ENCODE data around the gene TTN.

TTN gene

DNA sequence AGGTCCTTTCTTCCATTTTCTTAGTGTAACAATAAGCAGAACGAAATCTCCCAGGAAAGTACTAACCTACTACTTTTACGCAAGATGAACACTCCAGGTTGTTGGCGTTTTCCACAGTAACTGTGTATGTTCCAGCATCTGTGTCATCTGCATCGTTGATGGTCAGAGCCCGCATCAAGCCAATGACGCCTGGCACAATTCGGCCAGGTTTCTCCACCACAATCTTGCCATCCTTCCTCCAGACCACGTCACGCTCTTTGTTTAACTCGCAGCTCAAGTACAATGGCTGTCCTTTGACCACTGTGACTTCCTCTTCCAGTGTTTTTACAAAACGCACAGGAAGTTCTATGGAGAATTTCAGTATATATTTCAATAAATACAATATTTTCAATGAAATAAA lies 171.3 kb downstream of the TTN start:
- DNase-seq = no peak

DNA sequence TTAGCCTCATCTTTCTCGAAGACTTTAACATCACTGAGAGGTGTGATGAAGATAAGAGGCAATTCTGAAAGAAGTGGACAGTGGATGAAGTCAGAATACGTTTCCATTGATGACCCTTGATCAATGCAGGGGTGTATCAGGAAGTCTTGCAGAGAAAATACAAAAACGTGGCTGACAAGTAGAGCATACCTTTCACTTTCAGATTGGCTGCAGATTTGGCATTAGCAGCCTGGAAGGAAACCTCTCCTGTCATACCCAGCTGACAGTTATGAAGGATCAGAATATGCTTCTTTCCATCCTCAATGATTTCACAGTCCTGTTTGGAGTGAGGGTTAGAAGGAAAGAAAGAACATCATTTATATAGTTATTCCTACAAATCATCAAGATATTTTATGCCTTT lies 174.5 kb downstream of the TTN start:
- DNase-seq = no peak

DNA sequence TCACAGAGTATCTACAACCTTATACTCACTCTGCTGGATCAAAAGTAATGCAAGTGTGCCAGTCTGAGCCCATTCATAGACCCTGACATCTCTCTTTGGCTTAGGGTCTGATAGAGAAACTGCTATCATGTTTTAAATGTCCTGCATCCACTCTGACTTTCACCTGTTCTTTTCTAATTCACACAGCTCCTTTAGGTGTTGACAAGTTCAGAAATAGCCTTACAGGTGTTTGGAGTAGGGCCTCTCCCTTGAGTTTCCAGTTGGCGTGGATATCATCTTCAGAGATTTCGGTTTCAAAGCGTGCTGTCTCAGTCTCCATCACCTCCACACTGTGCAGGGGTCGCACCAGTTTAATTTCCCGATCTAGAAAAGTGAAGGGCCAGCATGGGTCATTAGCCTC lies 176.6 kb downstream of the TTN start:
- DNase-seq = no peak

DNA sequence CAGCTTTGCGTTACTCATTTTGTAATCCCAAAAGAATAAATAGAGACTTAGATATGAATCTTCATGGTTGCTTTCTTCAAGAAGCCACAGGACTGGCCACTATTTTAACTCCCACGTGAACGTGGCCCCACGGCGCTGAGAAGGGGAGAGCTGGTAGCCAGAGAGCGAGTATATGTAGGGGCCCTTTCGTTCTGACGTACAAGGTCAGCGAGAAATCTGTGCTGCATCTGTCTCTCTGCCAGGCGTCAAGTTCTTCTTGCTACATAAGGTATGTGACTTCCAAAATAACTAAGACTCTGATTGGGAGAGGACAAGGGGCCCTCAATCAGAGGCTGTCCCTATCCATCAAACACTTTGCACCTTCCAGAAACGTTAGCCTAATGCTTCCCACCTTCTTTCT lies 177.8 kb downstream of the TTN start:
- DNase-seq = no peak

DNA sequence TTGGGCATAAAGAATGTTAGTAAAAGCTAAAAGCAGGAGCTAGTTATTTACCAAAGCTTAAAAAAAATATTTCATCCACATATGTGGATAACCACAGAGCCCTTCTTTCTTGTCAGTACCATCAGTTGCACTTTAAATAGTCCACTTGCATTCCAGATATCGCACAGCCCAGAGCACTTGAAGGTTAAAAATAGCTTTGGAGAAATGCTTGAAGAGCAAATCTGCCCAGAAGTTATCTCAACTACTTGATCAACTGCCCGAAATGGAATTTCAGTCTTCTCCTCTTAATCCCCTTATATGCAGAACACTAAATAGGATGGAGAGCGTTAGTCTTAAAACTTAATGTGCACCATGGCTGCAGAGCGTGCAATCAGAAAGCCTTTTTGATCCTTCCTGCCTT lies 178.6 kb downstream of the TTN start:
- DNase-seq = no peak

DNA sequence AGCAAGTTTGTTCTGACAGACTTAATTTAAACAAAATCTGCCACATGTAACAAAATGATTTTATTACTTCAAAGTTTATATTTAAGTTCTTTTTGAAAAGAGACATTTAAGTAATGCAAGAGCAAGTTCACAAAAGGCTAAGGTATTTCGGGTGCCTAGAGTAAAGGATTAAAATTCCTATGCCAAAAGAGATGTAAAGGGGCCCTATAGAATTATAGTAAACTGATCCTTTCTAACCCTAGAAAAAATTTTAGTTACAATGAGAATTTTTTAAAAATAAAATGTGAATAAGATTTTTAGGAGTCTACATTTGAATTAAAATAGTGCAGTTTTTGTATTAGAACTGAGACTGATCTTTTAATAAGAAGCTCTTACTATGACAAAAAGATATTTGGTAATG lies 179.8 kb downstream of the TTN start:
- DNase-seq = no peak

DNA sequence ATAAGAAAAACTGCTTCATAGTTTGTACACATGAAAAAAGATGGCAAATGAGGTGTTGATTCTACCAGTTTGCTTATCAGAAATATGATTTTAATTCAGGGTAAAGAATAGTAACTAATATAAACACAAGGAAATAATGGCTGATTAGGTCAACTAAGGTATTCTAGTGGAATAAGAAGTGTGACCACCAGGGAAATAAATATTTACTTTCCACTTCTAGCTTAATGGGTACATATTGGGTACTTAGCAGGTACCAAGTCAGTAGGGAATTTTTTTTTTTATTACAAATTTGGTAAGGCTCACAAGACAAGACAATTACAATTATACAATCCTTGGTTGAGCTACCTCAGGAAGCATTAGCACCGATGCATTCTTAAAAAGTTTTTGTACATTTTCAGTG lies 191.3 kb downstream of the TTN start:
- DNase-seq = no peak

DNA sequence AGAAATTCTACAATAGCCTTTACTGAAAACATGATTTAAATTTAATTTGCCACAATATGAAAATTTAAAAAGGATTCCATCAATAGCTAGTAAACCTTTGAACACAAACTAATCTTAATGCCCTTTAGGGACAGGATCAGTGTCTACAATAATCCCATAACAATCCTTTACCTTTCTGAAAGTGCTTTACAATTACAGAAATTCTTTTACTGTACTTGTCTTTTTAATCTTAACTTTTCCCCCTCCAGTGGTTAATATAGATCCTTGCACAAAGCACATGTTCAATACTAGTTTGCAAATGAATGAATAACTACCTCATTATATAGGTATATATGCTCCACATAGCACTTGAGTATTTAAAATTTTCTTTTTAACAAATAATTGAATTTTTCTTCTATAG lies 204.3 kb downstream of the TTN start:
- DNase-seq = no peak

DNA sequence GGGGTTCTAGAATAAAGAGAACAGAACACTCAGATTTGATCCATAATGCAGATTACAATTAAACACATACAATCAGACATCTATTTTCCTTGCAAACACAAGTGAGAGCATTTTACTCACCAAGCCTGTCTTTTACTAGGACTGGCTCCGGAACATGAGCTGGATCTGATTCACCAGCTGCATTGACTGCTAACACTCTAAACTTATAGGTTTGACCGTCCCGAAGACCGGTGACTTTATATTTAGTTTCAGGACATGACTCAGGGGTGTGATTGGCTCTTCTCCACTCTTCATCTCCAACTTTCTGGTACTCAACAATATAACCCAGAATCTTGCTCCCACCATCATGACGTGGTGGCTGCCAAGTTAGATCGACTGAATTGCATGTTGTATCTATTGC lies 214.6 kb downstream of the TTN start:
- no peak for DNase-seq

DNA sequence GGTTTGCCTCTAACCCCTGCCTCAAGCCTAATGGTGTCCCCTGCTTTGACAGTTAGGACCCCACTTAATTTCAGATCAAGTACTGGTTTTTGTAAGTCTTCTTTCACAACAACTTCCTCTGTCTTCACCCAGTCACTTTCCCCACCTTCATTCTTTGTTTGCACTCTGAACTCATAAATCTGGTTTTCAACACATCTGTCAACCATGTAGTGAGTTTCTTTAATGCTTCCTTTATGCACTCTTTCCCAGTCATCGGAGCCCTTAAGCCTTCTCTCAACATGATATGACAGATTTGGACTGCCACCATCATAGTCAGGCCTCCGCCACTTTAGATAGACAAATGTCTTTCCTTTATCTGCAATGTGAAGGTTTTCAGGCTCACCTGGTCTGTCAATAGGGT lies 217.9 kb downstream of the TTN start:
- no peak for DNase-seq

DNA sequence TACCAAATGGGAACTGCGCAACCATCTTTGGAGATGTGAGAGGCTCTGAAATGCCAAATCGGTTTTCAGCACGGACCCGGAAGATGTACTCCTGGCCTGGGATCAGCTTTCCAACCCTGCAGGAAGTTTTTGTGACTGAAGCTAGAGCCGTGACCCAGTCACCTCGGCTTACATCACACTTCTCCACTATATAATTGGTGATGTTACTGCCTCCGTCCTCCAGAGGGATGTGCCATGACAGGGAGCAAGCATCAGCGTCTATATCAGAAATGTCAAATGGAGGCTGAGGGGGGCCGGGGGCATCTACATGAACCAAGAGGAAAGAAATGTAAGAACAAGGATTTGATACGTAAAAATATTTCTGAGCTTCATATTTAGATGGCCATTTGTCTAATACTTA lies 222.6 kb downstream of the TTN start:
- no peak for DNase-seq

DNA sequence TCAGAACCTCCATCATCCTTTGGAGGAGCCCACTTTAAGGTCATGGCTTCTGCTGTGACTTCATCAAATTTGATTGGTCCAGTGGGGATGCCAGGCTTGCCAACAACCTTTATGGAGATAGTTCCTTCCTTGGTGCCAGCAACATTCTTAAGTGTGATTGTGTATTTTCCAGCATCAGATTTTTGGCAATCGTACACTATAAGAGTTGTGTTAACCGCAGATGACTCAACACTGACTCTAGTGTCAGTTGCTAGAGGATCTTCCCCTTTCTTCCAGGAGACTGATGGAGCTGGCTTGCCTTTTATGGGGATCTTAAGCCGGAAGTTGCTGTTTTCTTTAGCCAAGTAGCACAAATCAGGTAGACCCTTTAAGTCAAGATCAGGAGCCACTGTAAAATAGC lies 228.2 kb downstream of the TTN start:
- peak; percentile 92 to 93 for DNase-seq

DNA sequence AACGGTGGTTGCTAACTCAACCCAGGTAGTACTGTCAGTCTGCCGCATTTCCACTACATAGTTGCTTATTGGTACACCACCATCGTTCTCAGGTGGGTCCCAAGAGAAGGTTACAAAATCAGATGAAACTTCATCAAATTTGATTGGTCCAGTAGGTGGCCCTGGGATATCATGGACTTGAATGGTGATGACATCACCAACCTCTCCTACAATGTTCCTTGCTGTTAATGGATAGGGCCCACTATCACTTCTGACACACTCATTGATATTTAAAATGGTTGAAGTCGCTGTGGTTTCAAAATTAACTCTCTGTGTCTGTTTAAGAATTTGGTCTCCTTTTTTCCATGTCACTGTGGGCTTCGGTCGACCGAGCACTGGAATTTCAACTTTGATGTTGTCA lies 232.4 kb downstream of the TTN start:
- DNase-seq = no peak

DNA sequence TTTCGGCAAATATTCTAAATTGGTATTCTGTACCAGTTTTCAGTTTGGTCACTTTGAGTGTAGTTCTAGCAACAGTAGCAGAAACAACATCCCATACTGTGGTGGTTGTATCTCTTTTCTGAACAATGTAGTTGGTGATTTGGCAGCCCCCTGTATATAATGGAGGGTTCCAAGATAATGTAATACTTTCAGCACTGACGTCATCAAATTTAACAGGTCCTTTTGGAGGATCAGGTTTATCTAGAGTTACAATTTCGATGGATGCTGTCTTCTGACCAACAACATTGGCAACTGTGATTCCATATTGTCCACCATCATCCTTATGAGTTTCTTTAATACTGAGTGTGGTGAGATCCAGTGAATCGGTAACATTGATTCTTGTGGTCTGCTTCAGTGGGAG lies 239.0 kb downstream of the TTN start:
- no peak for DNase-seq

DNA sequence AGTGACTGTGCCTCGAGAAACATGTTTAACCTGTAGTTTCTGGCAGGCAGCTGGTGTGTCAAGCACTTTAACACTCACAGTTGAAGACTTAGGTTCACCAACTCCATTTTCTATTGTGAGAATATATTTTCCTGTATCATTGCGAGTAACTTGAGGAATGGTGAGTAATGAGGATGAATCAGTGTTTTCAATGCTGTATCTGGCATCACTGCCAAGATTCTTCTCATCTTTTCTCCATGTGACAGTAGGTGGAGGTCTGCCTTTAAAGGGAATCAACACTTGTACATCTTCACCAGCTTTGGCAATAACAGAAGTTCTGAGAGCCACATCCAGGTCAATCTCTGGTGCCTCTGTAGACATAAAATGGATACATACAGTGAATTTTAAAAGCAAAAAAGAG lies 254.2 kb downstream of the TTN start:
- DNase-seq = no peak

DNA sequence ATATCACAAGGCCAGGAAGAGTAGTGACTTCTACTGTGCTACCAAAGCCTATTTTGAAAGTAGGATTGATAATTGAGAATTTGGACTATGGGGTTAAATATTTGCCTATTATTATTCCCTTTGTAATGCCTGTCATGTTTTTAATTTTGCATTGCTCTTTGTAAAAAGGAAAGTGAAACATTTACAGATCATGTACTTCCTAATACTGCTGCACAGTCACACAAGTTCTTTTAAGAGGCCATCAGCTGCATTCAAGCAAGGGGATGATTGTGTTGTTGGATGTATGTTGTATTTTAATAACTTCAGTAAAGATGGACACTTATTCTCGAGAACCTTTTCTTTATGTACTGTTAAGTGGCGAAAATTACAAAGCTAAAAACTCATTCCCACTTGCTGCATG lies 256.9 kb downstream of the TTN start:
- no peak for DNase-seq

DNA sequence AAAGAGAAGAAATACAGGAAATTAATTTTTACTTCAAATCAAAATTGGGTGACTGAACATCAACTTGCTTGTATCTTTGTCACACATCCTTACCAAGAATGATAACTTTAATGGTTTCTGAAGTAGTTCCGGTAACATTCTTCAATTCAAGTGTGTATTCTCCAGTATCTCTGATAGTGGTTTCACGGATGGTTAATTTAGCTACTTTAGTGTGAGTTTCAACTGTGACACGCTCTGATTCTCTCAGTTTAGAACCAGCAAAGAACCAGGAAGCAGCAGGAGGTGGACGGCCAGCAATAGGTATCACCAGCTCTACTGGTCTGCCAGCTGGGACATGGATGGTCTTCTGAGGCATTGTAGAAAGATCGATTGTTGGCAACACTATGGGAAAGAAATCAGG lies 264.7 kb downstream of the TTN start:
- DNase-seq = no peak

DNA sequence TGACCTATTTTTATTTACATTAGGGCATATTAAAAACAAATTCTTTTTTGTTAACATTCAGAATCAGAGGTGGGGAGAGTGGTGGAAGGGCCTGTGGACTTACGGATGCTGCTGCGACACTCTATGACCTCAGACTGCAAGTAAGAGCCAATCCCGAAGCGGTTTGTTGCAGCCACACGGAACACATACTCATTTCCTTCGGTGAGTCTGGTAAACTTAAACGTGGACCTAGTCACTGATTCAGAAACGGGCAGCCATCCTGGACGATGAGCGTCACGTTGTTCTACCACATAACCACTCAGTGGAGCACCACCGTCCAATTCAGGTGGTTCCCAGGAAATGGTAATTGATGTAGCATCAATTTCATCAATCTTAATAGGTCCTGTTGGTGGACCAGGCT lies 265.1 kb downstream of the TTN start:
- no peak for DNase-seq

DNA sequence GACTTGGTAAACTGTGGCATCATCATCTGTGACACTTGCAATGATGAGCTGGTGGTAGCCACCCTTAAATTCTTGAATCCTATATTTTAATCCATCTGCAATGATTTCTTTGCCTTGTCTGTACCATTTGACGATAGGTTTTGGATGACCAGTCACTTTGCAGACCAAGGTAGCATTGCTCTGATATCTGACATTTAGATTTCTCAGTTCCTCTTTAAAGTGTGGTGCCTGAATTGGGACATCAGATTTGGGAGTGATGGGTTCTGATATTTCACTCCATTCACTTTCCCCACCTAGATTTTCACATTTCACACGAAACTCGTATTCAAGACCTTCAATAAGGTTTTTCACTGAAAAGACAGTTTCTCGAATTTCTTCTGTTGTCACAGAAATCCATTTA lies 271.2 kb downstream of the TTN start:
- DNase-seq = no peak

DNA sequence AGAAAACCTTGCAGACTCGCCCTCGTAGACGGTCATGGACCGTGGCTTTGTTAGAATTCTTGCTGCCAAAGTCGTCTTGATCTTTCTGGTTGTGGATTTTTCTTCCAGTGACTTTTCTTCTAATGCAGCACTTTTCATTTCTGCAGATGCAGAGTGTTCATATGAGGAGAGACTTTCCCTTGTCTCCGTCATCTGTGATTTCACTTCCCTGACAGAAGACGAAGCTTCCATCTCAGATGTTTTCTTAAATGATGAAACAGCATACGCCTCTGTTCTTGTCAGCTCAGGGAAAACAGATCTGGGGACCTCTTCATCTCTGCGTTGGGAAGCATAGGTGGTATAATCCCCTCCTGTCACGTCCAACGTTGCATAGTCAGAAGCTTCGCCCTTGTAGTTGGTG lies 276.1 kb downstream of the TTN start:
- no peak for DNase-seq

DNA sequence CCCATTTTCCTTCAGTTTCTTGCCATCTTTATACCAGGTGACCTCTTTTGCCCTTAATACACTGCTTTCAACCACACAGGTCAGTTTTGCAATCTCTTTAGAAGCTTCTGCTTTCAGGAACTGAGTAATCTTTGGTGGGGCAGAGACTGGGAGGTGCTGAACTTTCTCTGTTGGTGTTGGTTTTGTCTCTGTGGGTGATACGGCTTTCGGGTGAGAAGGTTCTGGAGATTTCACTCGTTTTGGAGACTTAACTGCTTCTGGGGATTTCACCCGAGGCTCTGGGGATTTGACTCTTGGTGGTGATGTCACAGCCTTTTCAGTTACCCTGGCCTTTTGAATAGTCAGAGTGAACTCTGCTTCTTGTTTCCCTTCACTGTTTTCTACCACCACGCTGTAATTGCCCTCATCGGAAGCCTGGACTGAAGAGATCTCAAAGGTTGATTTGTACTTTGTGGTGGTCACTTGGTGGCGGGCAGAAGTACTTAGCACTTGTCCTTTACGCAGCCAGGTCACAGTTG lies 276.5 kb downstream of the TTN start:
- DNase-seq = peak; percentile 76 to 77

DNA sequence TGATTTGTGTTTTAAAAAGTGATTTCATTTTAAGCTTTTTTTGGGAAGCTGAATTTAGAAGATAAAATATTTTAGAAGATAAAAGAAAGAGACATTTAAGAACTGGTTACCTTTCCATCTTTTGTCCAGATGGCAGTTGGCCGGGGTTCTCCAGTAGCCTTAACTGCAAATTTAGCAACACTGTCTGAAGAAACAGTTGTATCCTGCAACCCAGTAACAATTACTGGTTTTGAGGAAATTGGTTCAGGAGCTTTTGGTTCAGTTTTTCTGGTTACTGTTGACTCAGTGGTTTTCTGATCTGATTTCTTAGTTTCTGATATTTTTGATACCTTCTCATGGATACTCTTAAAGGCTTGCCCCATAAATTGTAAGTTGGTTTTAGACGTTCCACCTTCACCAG lies 277.1 kb downstream of the TTN start:
- DNase-seq = peak; percentile 9 to 50

DNA sequence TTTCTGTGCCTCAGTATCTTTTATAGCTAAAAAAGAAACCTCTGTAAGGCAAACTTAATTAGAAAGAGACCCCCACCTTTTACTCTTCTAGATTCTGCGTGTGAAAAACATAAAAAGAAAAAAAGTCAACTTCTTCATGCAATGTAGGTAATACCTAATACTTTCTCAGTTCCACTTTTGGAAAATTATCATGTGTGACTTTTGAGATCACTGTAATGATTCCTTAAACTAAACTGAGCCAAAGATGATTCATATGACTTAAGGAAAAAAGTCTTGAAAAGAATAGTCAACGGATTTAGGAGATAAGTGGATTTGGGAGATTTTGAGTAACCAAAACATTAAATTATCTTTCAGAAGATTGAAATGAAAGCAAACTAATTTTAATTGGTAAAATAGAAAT lies 278.0 kb downstream of the TTN start:
- DNase-seq = no peak

DNA sequence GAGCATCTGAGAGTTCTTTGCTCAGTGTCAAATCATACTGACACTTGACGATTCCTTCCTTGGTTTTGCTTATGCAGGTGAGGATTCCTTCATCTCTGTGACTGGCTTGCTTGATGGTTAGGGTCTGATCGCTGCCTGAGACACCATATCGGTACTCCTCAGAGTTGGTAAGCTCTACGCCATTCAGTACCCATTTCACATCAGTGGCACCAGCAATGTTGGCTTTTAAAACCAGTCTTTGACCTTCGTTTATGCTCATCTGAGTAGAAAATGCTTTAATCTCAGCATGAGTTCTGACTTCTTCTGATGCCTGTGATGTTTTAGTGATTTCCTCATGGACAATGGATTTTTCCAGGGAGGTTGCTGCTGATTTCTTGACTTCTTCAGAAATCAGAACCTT lies 278.6 kb downstream of the TTN start:
- no peak for DNase-seq

DNA sequence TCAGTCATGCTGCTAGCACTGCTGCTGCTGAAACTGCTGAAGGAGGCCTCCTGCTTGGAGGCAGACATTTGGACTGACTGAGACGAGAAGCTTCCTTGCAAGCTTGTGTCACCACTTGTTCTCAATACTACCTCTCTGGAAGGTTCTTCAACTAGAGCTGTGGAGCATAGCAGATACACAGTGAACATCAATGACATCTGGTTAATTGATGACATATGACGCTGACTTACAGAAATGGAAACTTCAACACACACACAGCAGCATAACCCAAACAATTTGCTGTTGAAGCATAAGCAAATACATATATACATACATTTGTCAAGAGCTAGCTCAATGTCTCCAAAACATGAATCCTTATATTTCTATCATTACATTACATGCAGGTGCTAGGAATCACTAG lies 279.6 kb downstream of the TTN start:
- no peak for DNase-seq

DNA sequence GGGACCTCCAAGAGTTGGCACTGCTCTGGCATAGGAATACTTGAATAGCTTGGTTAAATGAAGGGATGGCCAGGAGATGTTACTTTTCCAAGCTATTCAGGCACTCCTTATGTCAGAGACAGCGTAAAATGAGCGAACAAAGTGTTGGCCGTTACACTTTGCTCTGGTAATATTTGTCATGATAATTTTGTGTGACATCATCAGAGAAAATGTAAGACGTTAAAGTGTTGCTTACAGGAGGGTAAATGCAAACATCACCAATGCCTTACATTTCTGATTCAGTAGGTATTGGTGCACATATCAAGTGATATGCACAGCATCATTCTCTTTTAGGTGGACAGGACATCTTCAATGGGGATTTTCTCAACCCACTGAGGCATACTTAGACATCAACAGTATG lies 281.0 kb downstream of the TTN start:
- no peak for DNase-seq

All from Kasumi-1 (cell line).